22Rv1 (cell line): ENCODE results near the gene TMEM86B.

Source experiments
- H3K27ac ChIP-seq: fragments of 450-650 bp; 2 replicates; pipeline ENCODE4 v1.5.1; 2017
- ZFX ChIP-seq: fragments of 450-650 bp; IDR thresholded peaks from 2 replicates; pipeline ENCODE4 v1.6.1; 2017; ENCODE audit warnings: antibody characterized with exemption, borderline replicate concordance
- TF ChIP-seq, protein P1 (sequence below): fragments of 450-650 bp; IDR thresholded peaks from 2 replicates; pipeline ENCODE4 v1.5.1; 2017; ENCODE audit warnings: mild to moderate bottlenecking

The TMEM86B gene

DNA sequence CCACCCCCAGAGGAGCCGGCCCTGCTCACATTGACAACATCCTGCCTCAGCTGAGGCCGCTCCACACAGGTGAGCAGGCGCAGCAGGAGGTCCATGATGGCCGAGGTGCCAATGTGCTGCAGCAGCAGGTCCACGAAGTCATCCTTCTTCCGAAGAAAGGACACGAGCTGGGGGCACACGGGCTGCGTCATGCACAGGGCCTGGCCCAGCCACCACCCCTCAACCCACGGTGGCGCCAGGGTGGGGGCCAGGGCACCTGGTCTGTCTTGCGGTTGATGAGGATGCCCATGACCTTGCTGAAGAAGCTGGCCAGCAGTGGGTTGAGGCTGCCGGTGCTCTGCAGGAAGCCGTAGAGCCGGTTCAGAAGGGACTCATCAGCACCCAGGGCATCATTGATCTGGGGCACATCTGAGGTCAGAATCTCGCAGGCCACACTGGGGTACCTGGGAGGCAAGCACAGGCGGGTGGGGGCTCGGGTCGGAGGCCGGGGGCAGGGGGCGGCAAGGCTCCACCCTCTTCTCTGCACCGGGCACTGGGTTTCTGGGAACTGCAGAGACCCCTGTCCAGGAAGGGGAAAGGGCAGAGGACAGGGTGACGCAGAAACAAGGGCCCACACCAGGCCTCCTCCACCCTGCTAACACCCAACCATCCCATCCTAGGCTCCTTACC lies 16.8 kb upstream of the TMEM86B start:
- TF ChIP-seq, protein P1, sequence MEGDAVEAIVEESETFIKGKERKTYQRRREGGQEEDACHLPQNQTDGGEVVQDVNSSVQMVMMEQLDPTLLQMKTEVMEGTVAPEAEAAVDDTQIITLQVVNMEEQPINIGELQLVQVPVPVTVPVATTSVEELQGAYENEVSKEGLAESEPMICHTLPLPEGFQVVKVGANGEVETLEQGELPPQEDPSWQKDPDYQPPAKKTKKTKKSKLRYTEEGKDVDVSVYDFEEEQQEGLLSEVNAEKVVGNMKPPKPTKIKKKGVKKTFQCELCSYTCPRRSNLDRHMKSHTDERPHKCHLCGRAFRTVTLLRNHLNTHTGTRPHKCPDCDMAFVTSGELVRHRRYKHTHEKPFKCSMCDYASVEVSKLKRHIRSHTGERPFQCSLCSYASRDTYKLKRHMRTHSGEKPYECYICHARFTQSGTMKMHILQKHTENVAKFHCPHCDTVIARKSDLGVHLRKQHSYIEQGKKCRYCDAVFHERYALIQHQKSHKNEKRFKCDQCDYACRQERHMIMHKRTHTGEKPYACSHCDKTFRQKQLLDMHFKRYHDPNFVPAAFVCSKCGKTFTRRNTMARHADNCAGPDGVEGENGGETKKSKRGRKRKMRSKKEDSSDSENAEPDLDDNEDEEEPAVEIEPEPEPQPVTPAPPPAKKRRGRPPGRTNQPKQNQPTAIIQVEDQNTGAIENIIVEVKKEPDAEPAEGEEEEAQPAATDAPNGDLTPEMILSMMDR, result no peak
- TF ChIP-seq ZFX, result no peak
- no peak overlapping the region for H3K27ac ChIP-seq

DNA sequence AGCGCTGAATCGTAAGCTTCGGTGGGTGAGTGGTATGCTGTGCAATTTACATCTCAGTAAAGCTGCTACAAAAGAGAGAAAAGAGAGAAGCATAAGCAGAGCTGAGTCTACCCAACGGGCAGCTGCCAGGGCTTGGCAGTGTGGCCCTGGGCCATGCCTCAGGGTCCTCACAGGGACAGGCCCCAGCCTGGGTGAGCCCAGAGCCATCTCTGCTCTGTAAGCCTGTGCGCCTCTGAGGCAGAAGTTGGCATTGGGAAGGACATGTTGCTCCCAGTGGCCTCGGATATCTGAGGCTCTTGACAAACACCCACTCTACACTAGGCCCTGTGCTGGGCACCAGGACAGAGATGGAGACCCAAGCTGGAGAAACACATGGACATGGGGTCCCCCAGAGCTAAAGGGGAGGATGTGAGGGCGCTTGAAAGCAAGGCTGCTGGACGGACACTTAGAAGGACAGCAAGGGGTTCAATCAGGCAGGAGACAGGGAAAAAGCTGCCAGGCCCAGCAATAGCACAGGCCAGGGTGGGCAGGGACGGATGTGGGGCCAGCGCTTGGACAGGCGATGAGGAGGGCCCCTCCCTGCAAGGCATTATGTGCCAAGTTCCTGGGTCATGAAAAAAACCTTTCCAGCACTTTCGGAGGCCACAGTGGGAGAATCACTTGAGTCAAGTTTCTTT lies 15.6 kb upstream of the TMEM86B start:
- no peak overlapping the region for H3K27ac ChIP-seq

DNA sequence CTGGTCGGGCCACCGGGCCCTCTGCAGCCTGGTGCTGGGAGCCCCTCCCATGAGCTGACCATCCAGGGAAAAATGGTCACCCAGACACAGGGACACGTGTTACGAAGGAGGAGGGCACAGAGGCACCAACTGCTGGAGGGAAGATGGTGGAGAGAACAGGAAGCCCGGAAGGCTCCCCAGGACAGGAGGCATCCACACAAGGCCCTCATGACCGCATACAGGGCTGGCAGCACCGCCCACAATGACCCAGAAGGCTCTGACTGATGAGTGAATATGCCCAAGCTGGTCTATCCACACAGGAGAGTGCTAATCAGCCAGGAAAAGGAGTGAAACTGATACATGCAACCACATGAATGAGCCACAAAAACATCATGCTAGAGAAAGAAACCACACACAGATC lies 14.0 kb upstream of the TMEM86B start:
- no peak for TF ChIP-seq ZFX
- TF ChIP-seq, protein P1, result no peak

More for the DNA sequence above, 15.6 kb upstream of the TMEM86B start:
- TF ChIP-seq, protein P1, result no peak
- TF ChIP-seq ZFX, result no peak

DNA sequence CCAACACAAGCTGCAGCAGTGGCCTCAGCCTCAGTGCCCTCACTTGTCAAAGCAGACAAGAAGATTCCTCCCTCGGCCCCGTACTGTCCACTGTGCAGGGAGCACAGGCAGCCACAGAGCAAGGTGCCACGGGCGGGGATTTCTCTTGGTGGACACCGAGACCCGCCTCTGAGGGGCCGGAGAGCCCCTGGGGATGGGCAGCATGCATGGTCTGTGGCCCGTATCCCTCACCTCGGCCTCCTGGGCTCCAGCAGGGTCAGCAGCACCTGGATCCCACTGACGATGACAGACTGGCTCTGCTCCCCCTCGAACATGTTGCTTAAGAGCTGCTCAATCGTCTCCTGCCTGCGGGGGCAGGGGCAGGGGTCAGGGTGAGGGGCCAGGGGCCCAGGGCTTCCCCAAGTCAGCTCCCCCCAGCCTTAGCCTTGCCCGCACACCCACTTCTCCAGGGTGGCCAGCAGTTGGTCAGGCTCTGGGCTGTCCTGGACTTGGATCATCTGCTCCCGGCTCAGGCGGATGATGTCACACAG lies 13.4 kb upstream of the TMEM86B start:
- no peak for TF ChIP-seq ZFX
- TF ChIP-seq, protein P1, result no peak
- H3K27ac ChIP-seq, result no peak overlapping the region

More for the DNA sequence above, 14.0 kb upstream of the TMEM86B start:
- H3K27ac ChIP-seq, result no peak overlapping the region

DNA sequence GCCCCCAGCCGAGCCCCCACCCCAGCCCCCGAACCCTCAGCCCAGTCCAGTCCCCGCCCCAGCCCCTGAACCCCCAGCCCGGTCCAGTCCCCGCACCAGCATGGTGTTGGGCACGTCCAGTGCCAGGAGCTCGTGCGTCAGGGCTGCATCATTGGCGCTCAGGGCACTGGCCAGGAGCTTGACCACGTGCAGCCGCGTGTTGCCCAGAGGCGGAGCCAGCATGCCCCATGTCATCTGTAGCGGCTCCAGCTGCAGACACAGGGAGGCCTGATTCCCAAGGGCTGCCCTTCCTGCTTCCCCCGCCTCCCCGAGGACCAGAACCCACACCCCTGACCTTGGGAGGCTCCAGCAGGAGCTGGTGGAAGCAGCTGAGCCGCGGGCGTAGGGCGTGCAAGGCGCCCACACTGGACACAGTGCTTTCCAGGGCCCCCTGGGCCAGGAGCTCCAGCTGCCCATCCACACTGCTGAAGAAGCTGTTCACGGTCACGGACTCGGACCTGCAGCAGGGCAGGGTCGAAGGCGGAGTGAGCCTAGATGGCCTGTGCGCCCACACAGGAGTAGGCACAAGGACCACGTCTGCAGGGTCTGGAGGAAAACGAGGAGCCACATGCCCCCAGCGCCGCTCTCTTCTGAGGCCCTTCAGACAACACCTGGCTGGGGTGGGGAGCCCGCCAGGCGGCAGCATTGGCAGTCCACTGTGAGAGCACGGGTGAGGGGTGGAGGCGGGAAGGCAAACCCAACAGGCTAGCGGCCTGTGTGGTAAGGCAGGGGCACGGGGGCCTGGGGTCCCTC lies 12.8 kb upstream of the TMEM86B start:
- H3K27ac ChIP-seq, result no peak overlapping the region
- TF ChIP-seq ZFX, result no peak
- TF ChIP-seq, protein P1, result no peak

DNA sequence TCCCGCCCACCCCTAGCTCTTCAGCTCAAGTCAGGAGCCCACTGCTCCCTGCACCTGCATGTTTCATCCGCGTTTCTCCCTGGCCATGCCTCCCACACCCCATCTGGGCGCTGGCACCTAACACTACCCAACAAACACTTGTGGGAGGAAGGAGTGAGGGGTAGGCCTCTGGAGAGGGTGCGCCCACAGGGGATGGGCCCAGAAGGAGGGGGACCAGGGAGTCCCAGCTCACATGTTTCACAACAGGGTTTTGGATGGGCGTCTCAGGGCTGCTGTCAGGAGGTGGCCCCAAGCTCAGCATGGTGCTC lies 12.1 kb upstream of the TMEM86B start:
- TF ChIP-seq, protein P1, result no peak
- no peak for TF ChIP-seq ZFX
- H3K27ac ChIP-seq, result no peak overlapping the region

DNA sequence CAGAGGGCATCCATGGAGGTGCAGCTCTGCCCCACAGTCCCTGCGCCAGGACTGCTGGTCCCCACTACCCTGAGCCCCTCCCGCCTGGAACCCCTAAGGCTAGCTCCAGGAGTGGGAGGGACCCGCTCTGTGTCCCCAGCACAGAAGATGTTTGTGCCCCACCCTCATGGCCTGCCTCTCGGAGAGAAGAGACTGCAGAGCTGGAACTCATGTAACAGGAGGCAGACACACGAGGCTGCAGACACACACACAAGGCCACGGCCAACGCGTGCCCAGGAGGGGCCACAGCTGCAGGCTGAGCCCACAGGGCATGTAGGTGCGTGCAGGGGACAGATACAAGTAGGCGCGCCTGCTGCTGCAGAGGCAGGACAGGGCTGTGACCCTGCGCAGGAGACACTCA lies 10.4 kb upstream of the TMEM86B start:
- TF ChIP-seq, protein P1, result no peak
- TF ChIP-seq ZFX, result no peak
- H3K27ac ChIP-seq, result no peak overlapping the region
